GM18861 (cell line): ENCODE results near the gene GSG1.

Source experiments
- ATAC-seq: cut with Tn5 transposase; IDR thresholded peaks from one replicate; pipeline ENCODE4 v1.9.1; 2021; ENCODE audit not compliant: unreplicated experiment

Gene GSG1

DNA sequence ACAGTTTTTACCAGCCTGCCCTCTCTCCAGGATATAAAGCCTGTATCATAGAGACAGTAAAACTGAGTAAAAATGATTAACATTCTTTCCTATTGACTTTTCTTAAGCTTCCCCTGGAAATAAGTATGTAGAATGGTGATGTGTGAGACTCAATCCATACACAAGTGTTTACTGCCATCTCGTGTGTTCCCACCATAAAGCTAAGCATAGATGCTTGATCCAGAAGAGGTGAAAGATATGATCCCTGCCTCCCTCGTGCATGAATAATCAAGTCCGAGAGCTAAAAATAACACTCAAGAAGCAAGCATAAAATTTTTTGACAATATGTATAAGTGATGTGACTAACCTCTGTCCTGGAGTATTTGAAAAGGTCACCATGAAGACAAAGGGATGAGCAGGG, 16.9 kb upstream of the GSG1 start:
- ATAC-seq: no peak

DNA sequence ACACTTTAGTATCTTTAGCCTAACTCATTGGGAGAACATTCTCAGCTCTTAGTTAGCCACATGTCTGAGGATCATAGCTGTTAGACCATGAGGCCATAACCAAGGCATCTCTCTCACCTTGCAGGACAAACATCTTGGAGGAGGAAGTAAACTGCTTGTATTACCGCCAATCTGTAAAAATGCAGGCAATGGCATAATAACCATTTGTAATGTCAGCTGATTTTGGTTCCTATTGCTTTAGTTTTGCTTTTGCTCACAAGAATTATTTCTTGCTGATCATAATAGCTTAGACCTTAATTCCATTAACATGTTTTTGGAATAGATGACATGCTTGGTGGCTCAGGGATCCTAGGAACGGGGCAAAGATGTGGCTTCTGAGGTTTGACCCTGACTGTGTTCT, 16.4 kb upstream of the GSG1 start:
- no peak for ATAC-seq

- ATAC-seq: no peak
Measured at GRCh38 chr12:13117029-13117428, 13.6 kb upstream of the GSG1 start.

- no peak for ATAC-seq
Measured at GRCh38 chr12:13116259-13116658, 12.8 kb upstream of the GSG1 start.

- ATAC-seq: no peak
Measured at GRCh38 chr12:13114251-13115052, 11.0 kb upstream of the GSG1 start.

DNA sequence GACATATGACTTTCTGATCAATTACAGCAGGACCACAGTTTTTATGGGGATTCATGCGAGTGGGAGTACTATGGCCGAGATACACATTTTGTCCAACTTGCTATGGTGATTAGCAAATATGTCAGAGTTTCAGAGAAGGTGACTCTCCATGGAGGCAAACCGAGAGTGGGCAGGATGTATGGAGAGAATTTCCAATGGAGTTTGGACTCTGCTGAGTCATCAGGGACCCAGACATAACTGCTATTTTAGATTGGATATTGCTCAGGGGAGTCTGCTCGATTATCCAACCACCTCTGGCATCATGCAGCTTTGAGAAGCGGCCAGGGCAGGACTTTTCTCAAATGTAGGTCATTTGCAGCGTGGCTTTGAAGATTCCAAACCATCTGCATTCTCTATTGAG, 9.5 kb upstream of the GSG1 start:
- no peak for ATAC-seq

DNA sequence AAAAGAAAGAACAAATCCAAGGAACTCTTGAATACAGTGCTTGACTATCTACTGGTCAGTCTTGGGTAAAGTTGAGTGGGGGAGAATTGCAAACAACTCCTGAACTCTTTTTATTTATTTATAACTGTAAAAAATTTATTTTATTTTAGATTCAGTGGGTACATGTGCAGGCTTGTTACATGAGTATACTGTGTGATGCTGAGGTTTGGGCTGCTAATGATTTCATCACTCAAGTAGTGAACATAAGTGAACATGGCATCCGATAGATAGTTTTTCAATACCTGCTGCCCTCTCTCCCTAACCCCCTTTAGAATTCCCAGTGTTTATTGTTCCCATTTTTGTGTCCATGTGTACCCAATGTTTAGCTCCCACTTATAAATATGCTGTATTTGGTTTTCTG, 3.2 kb upstream of the GSG1 start:
- no peak for ATAC-seq

DNA sequence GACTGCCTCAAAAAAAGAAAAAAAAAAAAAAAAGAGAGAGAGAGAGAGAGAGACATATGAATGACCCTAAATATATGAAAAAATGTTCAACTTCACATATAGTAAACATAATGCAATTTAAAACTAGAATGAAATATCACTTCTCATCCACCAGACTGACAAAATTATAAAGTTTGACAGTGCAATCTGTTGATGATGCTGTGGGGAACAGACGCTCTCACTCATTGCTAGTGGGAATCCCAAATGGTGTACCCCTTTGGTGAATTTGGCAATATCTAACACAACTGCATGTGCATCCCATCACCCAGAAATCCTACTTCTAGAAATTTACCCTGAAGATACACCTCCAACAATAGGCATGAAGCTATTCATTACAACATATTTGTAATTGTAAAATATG, 2.3 kb upstream of the GSG1 start:
- no peak for ATAC-seq

- ATAC-seq: no peak
Measured at GRCh38 chr12:13104409-13104808, 942 bp upstream of the GSG1 start.

DNA sequence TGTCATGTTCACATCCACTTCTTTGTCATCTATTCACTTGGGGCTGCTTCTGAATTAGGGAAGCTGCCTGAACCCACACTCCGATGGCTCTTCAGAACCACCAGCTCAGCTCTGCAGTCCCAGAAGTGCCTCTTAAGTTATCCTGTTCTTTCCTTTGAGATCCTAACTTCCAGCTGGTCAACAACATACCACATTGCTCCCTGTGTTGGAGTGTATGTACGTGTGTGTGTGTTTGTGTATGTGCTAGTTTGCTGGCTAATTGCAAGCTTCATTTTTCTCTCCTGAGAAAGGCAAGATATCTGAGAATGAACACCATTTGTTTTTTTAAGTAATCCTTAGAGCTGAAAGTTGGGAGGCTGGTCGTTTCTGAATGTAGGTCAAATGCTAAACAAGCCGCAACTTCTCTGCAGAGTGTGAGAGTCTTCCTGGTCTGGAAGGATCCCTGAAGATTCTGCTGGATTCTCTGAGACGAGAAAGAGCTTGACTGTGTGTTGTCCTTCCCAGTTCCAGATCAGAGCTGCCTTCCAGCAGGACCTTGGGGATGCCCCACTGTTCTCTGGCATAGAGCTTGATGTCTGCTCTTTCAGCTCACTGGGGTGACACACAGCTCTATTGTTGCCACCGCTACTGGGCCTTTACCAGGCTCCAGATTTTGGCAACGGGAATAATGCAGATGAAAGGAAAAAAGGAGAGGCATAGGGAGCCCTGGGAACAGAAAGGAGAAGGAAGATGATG, 839 bp downstream of the GSG1 start:
- no peak for ATAC-seq

DNA sequence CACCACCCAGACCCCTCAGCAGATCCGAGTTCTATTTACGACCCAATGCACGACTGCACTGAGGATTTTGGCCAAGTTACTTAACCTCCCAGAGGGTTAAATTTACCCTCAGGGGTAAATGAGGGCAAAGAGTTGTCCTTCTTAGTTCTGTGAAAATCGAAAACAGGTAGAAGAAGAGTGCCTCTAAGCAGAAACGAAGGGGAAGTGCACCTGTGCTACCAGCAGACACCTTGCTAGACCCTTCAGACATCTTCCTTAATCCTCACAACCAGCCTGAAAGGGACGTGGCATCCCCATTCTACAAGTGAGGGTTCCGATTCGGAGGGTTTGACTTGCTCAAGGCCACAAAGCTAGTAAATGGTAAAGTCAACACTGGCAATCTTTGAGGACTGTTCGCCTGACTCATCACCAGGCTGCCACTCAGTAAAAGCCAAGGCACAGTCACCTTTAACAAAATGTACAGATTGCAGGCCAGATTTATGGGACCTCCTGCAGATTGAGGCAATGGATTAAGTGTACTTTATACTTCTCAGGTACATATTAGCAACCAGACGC, 1.6 kb downstream of the GSG1 start:
- no peak for ATAC-seq

- peak; percentile 72 for ATAC-seq
Measured at GRCh38 chr12:13100882-13101769, 2.3 kb downstream of the GSG1 start.

- ATAC-seq: no peak
Measured at GRCh38 chr12:13100605-13100881, 2.9 kb downstream of the GSG1 start.

DNA sequence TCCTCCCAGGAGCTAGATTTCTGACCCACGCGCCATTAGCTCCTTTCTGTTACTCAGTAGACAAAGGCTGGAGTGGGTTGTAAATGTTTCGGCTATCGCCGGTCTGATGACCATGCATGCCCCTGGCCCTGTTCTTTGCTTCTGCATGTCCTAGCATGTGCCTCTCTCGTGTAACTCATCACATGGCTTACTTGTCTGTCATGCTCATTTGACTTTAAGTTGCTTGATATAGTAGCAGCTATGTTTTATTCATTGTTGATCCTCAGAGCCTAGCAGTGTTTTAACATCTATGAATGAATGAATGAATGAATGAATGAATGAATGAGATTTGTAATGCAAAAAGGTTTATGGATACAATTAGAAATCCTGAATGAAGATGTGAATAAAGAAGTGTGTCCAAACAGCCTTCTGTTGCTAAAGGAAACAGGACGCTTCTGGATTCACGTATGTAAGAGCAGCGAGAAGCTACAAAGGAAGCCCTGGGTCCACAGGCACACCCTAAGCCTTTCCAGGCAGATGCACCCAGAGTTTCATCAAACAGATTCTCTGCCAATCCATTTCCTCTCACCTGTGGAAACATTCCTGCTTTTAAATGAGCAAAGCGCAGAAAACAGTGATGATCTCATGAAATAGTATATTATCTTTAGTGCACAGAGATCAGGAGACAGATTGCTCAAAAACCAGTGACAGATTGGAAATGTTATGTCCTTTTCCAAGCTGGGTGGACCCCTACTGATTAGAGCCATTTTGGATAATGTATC, 3.4 kb downstream of the GSG1 start:
- ATAC-seq: no peak

DNA sequence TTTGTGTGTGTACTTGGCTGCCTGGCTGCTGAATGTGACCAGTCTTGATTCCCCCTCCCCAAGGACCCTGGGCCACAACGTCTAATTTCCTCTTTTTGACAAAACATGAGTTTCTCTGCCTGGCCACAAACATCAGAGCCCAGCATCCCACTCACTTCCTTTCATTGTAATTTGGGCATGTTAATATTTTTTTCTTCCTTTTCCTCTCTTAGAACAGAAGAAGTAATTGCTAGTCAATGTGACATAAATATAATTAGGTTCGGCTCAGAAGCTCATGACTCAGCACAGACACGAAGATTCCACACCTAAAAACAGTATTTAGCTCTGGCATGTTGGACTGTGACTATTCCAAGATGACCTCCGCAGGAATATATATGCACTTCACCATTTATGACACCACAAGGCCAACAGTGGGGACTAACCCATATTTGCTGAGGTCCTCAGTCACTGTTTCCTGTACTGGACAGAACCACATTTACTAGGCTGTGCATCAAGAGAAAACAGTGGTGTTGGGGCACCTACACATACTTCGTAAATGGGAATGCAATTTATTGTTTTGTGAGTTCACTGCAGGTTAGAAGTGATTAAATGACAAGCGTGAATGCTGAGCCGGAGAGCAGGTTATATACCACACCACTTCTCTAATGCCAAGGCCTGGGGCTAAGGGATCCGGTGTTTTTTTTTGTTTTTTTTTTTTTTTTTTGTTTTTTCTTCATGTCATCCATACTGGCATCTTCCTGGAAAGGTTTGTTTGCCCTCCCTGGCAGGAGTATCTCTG, 4.2 kb downstream of the GSG1 start:
- no peak for ATAC-seq

- ATAC-seq: no peak
Measured at GRCh38 chr12:13097491-13098011, 5.9 kb downstream of the GSG1 start.

DNA sequence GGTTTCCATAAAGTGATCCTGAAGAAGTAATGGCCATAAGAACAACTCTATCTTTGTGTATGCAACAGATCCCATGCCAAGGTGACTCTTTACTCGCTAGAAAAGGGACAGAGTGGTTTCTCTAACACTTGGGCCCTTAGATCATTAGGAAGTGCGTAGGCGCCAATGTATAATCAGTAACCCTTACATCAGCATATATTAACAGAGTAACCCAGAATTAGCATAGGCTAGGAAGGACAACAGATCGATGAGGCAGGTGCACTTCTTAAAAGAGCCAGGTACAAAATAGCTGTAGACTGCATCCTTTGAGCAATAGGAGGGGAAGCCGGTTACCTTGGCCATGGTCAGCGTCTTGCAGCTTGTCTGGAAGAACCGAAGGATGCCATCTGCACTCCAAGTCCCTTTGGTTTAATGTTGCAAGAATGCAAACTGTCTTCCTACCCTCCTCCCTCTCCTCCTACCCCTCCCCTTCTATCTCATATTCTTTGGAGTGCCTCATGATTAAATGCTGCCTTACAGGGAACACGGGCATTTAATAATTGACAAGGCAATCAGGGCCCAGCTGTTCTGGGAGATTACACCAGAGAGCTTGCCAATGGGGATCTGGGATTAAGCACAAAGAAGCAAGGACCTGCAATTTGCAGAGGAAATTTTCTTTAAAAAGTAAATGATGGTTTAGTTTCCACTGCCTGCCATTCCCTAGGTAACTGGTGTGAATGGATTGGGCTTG, 8.0 kb downstream of the GSG1 start:
- peak; percentile 45 for ATAC-seq

DNA sequence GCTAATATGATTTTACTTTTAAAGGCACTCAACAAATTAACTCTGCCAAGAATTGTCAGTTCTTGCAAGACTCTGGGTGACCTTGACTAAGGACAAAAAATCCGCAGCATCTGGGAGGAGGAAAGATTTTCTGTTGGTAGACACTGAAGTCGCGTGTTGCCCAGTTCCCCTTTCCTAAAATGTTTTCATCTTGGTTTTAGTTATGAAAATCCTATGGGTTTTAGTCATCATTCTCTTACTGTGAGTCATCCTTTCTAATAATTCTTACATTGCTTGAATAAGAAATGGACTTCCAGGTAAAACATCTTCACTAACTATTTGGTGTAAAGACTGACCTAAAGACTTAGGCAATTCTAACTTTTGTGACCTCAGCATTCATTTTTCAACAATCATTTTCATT, 9.1 kb downstream of the GSG1 start:
- peak; percentile 51 for ATAC-seq

GRCh38 chr12:13093848-13094220, 9.6 kb downstream of the GSG1 start:
- ATAC-seq: no peak
